ENCODE results near the gene NAT16.
"Not testable (repeated sequence)": the region's sequence is repeated elsewhere in the genome, so short reads cannot be mapped to it uniquely, and the experiment has no call there.

The NAT16 gene

DNA sequence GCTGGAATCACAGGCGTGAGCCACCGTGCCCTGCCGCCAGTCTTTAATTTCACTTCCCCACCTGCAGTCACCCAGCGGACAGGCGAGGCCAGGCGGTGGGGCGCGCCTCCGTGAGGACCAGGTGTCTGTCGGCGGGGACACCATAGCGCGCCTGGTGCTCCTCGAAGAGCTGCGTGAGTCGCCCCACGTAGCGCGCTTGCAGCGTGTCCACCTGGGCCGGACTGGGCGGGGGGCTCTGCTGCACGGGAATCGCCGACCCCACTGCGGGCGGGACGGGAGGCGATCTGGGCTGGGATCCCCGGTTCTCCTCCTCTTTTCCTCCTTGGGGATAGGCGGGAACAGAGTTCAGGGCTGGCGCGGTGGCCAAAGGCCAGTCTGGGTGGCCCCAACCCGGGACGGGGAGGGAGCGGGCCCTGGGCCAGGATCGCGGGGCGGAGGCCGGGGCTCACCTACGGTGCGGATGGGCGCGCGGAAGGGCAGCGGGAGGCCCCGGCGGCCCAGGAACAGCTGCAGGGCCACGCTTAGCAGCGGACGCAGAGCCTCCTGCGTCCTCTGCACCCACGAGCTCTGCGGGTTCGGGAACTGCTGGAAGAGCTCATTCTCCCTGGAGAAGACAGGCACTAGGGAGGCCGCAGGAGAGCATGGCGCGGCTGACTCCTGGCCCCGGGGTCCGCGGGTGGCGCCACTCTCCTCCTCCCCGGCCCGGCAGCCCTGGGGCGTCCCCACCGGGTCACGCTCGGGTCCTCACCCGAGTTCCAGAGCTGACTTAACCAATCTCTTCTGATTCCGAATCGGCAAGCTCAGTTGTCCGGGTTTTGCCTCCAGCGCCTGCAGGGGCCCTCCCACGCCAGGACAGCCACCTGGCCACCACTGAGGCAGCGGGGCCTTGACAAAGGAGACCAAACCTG is 21.9 kb upstream of the NAT16 start:
- DNase-seq (ENCODE audit: low read depth in 2 of 2) = no peak

DNA sequence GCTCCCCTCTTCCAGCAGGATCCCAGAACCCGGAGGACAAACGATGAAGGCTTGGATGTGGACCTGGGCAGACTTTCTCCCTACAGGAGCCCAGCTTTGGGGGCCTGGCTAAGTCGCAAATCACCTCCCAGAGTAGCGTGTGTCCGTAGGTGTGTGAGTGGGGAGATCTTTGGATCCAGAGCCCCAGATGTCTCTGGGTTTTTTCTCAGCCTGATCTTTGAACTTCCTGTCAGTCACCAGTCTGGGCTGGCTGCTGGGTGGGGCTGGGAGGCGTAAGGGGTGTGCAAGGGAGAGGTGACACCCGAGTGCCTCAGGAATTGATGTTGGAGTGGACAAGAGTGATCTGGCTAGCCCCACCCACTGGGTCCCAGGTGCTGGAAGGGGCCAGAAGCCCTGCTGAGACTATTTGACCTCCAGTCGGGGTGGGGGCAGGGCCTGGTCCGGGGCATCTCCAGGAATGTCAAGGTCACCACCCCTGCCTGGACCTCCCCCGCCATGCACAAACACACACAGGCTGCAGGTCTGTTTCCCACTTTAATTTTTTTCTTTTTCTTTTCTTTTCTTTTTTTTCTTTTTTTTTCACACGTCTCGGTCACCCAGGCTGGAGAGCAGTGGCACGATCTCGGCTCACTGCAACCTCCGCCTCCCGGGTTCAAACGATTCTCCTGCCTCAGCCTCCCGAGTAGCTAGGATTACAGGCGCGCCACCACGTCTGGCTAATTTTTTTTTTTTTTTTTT is 20.9 kb upstream of the NAT16 start, which contains the start of gene MOGAT3:
Gene MOGAT3 (minus strand): TSS at position 175 of the 738 bp plus-strand sequence. CDS start 182 bp downstream, outside the sequence.
- DNase-seq (ENCODE audit: low read depth in 2 of 2) = no peak

DNA sequence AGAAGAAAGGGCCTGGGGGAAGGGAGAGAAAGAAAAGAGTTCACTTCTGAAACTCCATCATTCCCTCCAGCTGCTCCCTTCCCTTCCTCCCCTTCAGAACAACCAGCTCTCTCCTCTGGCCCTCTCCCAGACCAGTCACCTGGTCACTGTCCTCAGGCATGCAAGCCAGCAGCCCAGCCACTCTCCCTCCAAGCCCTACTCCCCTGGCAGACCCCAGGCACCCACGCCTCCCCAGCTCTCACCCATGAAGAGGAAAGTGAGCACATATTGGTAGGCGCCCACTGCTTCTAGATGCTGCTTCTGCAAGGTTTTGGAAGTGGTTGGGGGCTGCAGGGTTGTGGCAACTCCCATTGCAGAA is 20.4 kb upstream of the NAT16 start:
- DNase-seq (ENCODE audit: low read depth in 2 of 2) = no peak

DNA sequence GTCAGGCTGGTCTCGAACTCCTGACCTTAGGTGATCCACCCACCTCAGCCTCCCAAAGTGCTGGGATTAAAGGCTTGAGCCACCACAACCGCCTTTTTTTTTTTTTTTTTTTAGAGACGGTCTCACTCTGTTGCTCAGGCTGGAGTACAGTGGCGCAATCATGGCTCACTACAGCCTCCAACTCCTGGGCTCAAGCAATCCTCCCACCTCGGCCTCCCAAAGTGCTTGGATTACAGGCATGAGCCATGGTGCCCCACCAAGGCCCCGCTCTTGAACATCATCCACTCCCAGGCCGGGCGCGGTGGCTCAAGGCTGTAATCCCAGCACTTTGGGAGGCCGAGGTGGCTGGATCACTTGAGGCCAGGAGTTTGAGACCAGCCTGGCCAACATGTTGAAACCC is 19.4 kb upstream of the NAT16 start:
- DNase-seq (ENCODE audit: low read depth in 2 of 2) = not testable (repeated sequence)

DNA sequence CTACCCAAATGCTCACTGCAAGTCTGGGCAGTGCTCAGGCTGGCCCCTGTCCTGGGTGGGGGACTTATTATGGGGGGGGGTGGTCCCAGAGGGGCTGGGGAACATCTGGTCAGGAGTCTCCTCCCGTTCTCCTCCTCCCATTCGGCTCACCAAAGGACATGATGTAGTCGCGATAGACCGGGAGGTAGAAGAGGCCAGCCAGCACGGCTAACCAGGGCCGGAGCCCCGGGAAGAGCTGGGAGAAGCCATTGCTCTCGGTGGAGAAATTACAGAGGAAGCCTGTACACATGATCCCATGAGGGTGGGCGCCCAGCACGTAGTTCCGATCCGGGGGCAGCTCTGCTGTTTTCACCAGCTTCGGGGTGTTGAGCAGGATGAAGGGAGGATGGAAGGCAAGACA is 18.4 kb upstream of the NAT16 start:
- DNase-seq (ENCODE audit: low read depth in 2 of 2) = no peak

DNA sequence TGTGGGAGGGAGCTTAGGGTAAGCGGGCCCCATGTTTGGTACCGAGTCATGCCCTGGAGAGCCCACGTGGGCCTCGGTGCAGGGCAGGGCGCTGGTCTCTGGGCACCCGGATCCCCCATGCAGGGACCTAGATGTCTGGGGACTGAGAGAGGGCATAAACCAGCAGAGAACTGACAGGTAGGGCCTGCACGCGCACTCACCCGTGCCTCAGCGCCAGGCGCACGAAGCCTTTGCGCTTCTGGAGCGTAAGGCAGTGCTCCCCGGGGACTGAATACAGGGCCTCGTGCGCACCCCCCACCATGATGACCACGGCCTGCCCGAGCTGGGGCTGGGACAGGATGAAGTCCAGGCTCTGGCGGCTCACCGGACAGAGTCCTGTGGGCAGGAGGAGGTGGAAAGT is 17.9 kb upstream of the NAT16 start:
- no peak for DNase-seq (ENCODE audit: low read depth in 2 of 2)

DNA sequence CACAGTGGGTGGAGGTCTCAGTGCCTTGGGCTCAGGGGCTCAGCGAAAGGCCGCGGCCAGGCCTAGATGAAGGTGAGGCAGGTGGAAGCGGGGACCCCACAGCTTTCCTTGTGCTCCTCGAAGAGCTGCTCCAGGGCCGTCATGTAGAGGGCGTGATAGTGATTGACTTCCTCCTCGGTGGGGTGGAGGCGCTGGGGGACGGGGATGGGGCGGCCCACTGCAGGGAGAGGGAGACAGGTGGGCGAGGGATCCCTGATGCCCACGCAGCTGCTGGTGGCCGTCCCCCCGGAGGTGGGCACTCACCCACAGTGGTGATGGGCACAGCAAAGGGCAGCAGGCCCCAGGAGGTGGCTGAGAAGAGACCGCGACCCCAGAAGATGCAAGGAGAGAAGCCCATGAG is 15.8 kb upstream of the NAT16 start:
- no peak for DNase-seq (ENCODE audit: low read depth in 2 of 2)

DNA sequence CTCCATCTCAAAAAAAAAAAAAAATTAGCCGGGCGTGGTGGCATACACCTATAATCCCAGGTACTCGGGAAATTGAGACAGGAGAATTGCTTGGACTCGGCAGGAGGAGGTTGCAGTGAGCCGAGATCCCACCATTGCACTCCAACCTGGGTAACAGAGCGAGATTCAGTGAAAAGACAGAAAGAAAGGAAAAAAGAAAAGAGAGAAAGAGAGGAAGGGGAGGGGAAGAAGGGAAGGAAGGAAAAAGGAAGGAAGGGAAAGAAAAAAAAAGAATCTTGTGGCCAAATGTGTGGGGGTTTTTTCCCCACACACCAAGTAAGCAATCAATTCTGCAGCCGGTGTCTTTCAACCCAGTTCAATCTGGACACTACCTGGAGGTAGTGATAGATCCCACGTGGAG is 9.0 kb upstream of the NAT16 start:
- no peak for DNase-seq (ENCODE audit: low read depth in 2 of 2)

DNA sequence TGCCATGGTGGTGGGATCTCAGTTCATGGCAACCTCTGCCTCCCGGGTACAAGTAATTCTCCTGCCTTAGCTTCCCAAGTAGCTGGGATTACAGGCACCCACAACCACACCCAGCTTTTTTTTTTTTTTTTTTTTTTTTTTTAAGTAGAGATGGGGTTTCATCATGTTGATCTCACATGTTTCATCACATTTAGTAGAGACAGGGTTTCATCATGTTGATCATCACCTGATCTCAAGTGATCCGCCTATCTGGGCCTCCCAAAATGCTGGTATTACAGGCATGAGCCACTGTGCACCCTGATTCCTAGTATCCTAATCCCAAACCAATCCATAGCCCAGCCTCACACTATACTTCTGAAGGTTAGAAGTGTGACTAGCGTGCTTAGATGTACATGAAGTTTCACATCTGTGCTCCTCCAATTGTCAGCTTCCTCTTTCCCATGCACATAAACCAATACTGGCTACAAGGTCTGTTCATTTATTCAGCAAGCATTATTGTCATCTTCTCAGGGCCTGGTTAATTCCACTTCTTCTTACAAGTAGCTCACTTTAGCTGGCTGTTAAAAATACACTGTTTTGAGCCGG is 6.8 kb upstream of the NAT16 start:
- no peak for DNase-seq (ENCODE audit: low read depth in 2 of 2)

DNA sequence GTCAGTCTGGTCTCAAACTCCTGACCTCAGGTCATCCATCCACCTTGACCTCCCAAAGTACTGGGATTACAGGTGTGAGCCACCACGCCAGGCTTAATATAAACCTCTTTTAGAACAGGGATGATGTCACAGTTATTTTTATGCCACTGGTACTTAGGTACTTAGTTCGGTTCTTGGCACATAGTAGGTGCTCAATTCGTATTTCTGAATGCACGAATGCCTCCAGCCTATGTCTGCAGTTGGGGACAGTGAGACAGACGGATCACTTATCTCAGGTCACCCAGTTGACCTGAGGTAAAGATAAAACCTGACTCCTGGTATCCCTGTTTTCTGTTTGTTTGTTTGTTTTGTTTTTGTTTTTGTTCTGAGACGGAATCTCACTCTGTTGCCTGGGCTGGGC is 6.1 kb upstream of the NAT16 start:
- DNase-seq (ENCODE audit: low read depth in 2 of 2) = no peak

DNA sequence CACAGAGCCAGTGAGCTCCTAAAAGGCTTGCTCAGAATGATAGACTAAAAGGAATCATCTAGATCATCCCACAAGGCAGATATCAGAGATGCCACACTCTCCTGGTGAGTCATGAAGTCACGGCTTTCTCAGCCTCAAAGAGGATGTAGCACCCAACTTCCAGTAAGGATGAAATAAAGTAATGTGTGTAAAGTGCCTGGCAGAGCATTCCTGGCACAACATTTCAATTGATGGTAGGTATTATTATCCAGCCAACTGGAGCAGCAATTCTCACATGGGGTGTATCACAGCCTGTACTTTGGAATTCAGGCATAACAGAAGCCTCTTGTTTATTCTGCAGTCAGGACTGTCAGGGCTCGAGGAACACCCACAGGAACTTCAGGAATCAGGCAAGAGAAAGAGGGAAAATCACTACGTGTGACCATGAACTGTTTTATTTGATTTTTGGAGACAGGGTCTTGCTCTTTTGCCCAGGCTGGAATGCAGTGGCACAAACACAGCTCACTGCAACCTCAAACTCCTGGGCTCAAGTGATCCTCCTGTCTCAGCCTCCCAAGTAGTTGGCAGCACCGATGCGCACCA is 5.3 kb upstream of the NAT16 start:
- DNase-seq (ENCODE audit: low read depth in 2 of 2) = no peak

DNA sequence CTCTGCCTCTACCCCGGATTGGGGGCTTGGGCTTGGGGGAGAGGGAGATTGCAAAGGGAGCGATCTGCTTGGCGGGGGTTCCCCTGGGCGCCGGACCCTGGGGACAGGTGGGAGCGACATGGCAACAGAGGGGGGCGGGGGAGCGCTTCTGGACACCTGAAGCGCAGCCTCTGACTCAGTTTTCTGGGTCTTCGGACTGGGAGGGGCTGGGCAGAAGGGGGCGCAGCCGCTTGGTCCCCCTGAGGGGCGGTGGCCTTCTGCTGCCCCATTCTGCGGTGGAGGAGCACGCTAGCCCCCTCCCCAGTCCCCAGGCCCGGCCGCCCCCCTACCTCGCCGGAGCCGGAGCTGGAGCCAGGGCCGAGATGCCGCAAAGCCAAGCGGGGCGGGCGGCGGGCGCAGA is 380 bp downstream of the NAT16 start:
- DNase-seq (ENCODE audit: low read depth in 2 of 2) = no peak

DNA sequence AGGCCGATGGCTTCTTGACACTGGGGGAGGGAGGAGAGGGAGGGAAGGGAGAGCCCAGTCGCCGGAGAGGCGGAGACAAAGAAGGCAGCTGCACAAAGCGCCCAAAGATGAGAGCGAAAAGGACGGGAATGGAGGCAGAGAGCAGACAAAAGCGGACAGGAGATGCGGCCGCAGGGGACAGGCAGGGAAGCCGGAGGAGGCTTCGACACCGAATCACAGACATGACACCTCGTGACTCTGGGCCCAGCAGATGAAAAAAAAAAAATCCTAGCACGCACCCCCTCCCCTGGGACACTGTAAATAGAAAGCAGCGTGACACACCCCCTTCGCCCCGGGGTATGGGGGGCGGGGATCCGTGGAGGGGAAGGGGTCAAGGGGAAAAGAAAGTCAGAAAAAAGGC is 976 bp downstream of the NAT16 start:
- no peak for DNase-seq (ENCODE audit: low read depth in 2 of 2)

DNA sequence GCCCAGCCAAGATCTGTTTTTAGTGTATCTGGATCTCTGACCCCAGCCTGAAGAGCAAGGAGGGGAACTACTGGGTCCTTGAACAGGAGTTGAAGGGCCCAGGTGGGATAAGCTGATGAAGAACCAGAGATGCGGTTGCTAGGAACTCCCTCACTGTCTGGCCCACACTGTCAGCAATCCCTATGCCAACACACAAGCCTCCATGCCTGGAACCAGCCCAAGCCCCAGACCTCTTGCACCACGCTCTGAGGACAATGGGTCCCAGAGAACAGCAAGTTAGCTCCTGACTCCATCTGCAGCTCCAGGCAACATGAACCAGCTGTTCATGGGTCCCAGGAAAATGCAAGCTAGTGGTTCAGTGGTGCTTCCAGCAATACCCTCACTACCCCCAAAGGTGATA is 2.4 kb downstream of the NAT16 start:
- no peak for DNase-seq (ENCODE audit: low read depth in 2 of 2)

DNA sequence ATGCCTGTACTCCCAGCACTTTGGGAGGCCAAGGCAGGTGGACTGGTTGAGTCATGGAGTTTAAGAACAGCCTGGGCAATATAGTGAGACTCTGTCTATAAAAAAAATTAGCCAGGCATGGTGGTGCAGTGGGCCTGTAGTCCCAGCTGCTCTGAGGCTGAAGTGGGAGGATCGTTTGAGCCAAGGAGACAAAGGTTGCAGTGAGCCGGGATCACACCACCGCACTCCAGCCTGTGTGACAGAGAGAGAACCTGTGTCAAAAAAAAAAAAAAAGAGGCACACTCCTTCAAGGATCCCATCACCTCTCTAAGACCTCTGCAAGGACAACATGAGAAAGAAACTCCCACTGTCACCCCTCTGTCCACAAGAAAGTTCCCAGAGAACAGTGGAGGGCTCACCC is 4.4 kb downstream of the NAT16 start:
- DNase-seq (ENCODE audit: low read depth in 2 of 2) = no peak

DNA sequence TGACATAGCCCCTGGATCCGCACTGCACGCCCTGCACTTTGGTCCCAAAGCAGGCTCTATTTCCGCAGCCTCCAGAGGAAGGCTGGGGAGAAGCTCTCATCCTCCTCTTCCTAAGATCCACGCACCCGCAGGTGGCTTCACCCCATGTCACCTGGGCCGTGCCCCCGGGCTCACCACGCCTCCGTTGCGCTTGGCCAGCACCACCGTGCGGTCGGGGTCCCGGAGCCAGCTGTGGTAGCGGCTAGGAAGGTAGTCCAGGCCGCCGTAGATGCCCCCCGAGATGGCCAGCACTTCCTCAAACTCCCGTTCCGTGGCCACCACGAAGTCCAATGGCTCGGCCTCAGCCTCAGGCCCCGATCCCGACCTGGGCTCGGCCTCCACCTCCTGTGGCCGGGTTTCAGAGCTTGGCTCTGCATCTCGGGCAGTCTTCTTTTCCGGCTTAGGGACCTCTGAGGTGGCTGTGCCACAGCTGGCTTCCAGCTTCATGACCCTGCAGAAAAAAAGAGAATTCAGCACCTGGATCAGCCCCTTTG is 5.7 kb downstream of the NAT16 start:
- no peak for DNase-seq (ENCODE audit: low read depth in 2 of 2)

DNA sequence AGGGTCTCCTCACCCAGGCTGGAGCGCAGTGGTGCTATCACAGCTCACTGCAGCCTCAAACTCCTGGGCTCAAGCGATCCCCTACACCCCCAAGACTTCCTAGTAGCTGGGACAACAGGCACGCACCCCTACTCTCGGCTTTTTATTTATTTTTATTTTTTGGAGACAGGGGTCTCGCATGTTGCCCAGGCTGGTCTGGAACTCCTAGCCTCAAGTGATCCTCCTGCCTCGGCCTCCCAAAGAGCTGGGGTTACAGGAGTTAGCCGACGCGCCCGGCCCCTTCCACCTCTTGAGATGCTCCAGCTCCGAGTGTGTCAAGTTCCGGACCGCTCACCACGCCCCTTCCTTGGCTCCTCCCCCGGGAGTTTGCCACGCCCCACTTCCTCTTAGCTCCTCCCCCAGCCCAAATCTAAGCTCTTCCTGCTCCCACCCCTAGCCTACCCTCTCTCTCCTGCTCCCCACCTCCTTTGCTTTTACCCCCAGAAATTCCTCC is 6.3 kb downstream of the NAT16 start:
- peak; percentile 44 to 58 for DNase-seq (ENCODE audit: low read depth in 2 of 2)

DNA sequence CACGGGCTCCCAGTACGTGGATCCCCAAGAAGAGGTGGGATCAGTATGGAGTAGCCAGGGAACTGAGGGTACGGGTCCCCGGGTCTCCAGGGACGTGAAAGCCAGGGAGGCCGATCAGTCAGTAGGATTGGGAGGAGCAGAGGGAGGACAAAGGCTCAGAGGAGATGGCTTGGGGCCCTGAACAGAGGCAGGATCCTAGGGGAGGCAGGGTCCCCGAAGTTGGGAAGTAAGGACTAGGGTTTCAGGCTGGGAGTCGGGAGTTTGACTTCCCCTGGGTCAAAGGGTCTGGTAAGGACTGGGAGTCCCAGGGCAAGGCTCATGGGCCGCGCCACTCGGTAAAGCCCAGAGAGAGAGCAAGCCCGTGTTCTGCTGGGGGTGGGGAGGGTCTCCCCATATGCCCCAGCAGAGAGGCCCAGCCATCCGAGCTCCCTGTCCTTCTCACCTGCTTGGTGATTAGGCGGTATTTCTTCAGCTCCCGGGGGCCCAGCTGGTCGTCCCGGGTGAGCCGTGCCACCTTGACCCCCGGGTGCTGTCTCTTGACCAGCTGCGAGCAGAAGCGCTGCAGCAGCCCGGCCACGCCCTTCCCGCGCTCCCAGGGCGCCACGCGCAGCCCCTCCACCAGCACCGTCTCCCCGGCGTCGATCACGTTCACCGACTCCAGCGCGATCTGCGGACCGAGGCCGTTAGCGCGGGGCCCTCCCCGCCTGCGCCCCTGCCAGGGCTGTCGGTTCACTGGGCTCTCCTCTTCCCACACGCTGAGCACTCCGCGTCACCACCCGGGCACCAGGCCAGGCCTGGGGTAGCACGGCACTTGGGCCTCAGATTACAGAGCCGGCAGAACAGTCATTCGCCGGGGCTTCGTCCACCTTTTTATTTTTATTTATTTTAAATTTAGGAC is 7.0 kb downstream of the NAT16 start:
- DNase-seq (ENCODE audit: low read depth in 2 of 2) = no peak

DNA sequence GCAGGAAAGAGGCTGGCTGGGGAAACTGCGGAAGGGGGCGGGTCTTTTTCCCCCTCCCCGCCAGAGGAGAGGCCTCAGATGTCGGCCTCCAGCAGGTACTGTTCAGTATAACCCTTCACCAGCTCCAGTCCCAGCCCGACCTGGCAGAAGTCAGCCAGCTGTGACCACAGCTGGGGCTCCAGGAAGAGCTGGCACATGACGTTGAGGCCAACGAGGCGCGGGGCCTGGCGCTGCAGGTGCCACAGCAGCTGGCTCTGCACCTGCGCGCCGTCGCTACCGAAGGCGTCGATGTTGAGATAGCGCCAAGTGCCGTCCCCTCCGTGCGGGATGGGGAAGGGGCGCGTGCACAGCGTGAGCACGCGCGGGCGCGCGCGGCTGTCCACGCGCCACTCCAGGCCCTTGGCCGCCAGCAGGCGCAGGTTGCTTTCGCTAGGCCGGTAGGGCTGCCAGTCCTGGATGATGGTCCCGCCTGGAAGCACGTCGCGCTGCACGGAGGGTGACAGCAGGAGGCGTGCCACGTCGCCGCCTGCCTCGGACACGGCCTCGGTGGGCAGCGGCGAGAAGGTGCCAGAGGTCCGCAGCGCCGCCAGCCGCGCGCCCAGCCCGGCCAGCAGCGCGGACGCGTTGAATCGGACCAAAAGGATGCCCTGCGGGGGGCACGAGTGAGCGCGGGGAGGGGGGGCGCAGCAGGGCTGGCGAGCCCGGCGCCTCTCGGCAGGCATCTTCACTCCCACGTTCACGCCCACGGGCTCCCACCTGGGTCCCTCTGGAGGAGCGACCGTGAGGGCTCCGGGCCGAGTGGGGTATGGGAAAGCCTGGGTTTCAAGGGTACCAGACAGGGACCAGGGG is 7.9 kb downstream of the NAT16 start:
- no peak for DNase-seq (ENCODE audit: low read depth in 2 of 2)

DNA sequence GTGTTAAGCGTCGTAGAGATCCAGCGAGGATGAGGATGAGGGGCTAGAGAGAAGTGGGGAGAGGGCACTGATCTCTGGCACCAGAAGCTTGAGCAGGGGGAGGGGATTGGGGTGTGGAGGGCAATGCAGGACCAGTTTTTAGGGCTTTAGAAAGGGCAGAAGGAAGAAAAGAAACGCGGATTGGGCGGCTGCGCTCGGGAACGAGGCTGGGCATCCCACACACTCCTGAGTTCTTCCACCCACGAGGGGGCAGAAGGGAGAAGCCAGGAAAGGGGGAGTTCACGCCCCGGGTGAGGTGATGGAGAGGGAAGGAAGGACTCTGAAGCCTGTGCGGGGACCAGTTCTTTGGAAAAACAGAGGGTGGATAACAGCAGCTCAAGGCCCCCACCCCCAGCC is 8.7 kb downstream of the NAT16 start:
- DNase-seq (ENCODE audit: low read depth in 2 of 2) = no peak
